Transverse colon (tissue), 4 donors: ENCODE results near the gene USP24. TPM values are rescaled to one million over a fixed set of nuclear protein-coding genes. Genes with fewer than 3 reads are reported as not detected.

Source experiments
- DNase-seq: peaks from one replicate; pipeline ENCODE4 v3.0.0-alpha.2; 2019
- H3K27ac ChIP-seq, 4 donors: fragments of 200-600 bp; sonication (generic); 2 replicates each; pipeline ENCODE4 v1.5.1; 2016 to 2018; ENCODE audit warnings: inconsistent platforms in 4 of 4
- H3K27me3 ChIP-seq: fragments of 200-600 bp; sonication (generic); 2 replicates; pipeline ENCODE4 v1.5.1; 2017; ENCODE audit warnings: inconsistent platforms
- H3K36me3 ChIP-seq, 4 donors: fragments of 200-600 bp; sonication (generic); 2 replicates each; pipeline ENCODE4 v1.5.1; 2017 to 2019; ENCODE audit warnings: inconsistent platforms in 4 of 4
- H3K4me1 ChIP-seq, 4 donors: fragments of 200-600 bp; sonication (generic); 2 replicates each; pipeline ENCODE4 v1.5.1; 2017 to 2020; ENCODE audit warnings: inconsistent platforms in 4 of 4
- H3K4me3 ChIP-seq, 4 donors: fragments of 200-600 bp; sonication (generic); 1 replicate in 1 of 4; 2 replicates in 3 of 4; pipeline versions ENCODE4 v1.5.1 to v1.6.1; 2017 to 2019; ENCODE audit warnings: inconsistent platforms in 4 of 4
- H3K9me3 ChIP-seq, 2 donors: fragments of 200-600 bp; sonication (generic); 2 replicates each; pipeline ENCODE4 v1.5.1; 2017 to 2019; ENCODE audit warnings: inconsistent platforms in 2 of 2
- CTCF ChIP-seq, 5 experiments: fragments of 200-600 bp in 3 of 5; fragments of 450-650 bp in 2 of 5; sonication (generic) in 3 of 5; IDR thresholded peaks; 1 replicate in 2 of 5; 2 replicates in 3 of 5; pipeline ENCODE4 v1.5.1; 2016 to 2017; ENCODE audit warnings: antibody characterized with exemption in 5 of 5, inconsistent platforms in 3 of 5, mild to moderate bottlenecking in 2 of 5, moderate library complexity in 1 of 5
- EP300 ChIP-seq: sonication (generic); formaldehyde crosslinking; IDR thresholded peaks from one replicate; pipeline ENCODE4 v1.6.1; 2017; ENCODE audit warnings: antibody characterized with exemption, low read depth
- POLR2A ChIP-seq: fragments of 450-650 bp; IDR thresholded peaks from one replicate; pipeline ENCODE4 v1.6.1; 2016; ENCODE audit warnings: antibody characterized with exemption, mild to moderate bottlenecking, moderate library complexity
- POLR2AphosphoS5 ChIP-seq, 3 donors: sonication (generic); formaldehyde crosslinking; IDR thresholded peaks; one replicate each; pipeline ENCODE4 v1.6.1; 2016; ENCODE audit warnings: antibody characterized with exemption in 3 of 3
- WGBS, 2 donors: methylation state at CpG; one replicate each; pipeline ENCODE4 v1.1.5; 2018; ENCODE audit warnings: low coverage in 1 of 2; 5-methylcytosine and 5-hydroxymethylcytosine counted together
- in situ Hi-C, 4 donors: fragments of 200-750 bp; cut with MboI; loops; one replicate each; pipeline versions ENCODE4 v1.15.0 to v1.15.1; 2017; ENCODE audit warnings: low sequenced_read_pairs in 3 of 4, low pct_ligation_motif_present in 1 of 4, low pct_unique_long_range_greater_than_20kb in 1 of 4
- intact Hi-C: fragments of 100-400 bp; cut with DNase I; formaldehyde crosslinking; loops from one replicate; pipeline ENCODE4 v1.15.1; 2023; ENCODE audit warnings: low total_unique reads
- total RNA-seq, 4 donors: library from RNA; depleted of rRNA; stranded (reverse); fragments of >200 nt; gene quantifications; one replicate each; pipeline ENCODE4 v1.1.0, GENCODE V29; 2016

The USP24 gene
- total RNA-seq, 4 donors from 2014 or later, result 30.7 to 79.4 (median 48.9) TPM

- no peak overlapping the region for H3K4me3 ChIP-seq
- no peaks in the 10 kb centered on the region for H3K9me3 ChIP-seq
- H3K27me3 ChIP-seq, result no peaks in the 10 kb centered on the region
- no peak for DNase-seq
- WGBS, 2 donors, result 60 to 96% methylated on average over 2 to 20 of the region's 20 CpGs
- no peak overlapping the region for H3K27ac ChIP-seq
- intact Hi-C loops (no loop called here), in situ Hi-C loops (no loop called here)
- H3K4me1 ChIP-seq, result no peaks in the 10 kb centered on the region
- H3K36me3 ChIP-seq, result no peaks in the 10 kb centered on the region
- no peak for TF ChIP-seq POLR2A
- TF ChIP-seq POLR2AphosphoS5 (IDR thresholded peaks at IDR 0.05), result no peak
- TF ChIP-seq CTCF (IDR thresholded peaks at IDR 0.05), result no peak
- no peak for TF ChIP-seq EP300
Measured at GRCh38 chr1:55056632-55056992, 158.6 kb downstream of the USP24 start.

GRCh38 chr1:55055951-55056631, 159.1 kb downstream of the USP24 start:
- H3K4me3 ChIP-seq, result no peak overlapping the region
- no peaks in the 10 kb centered on the region for H3K36me3 ChIP-seq
- in situ Hi-C loops (no loop called here), intact Hi-C loops (no loop called here)
- no peaks in the 10 kb centered on the region for H3K4me1 ChIP-seq
- 95 to 98% methylated on average over 8 to 36 of the region's 42 CpGs for WGBS, 2 donors
- TF ChIP-seq EP300, result no peak
- TF ChIP-seq POLR2A, result no peak
- TF ChIP-seq POLR2AphosphoS5 (IDR thresholded peaks at IDR 0.05), result no peak
- no peak for TF ChIP-seq CTCF (IDR thresholded peaks at IDR 0.05)
- H3K9me3 ChIP-seq, result no peaks in the 10 kb centered on the region
- no peak overlapping the region for H3K27ac ChIP-seq
- no peak for DNase-seq
- no peaks in the 10 kb centered on the region for H3K27me3 ChIP-seq

GRCh38 chr1:55055084-55055882, 159.9 kb downstream of the USP24 start:
- intact Hi-C loops (no loop called here), in situ Hi-C loops (no loop called here)
- 81 to 100% methylated on average over 2 to 12 of the region's 12 CpGs for WGBS, 2 donors
- no peaks in the 10 kb centered on the region for H3K4me1 ChIP-seq
- H3K36me3 ChIP-seq, result no peaks in the 10 kb centered on the region
- H3K27me3 ChIP-seq, result no peaks in the 10 kb centered on the region
- H3K9me3 ChIP-seq, result no peaks in the 10 kb centered on the region
- H3K4me3 ChIP-seq, result no peak overlapping the region
- TF ChIP-seq EP300 (no peak), POLR2AphosphoS5 (IDR thresholded peaks at IDR 0.05) (no peak), CTCF (IDR thresholded peaks at IDR 0.05) (no peak), POLR2A (no peak)
- no peak for DNase-seq
- H3K27ac ChIP-seq, result no peak overlapping the region

GRCh38 chr1:55054396-55054795, 160.8 kb downstream of the USP24 start:
- no peak overlapping the region for H3K4me3 ChIP-seq
- no peaks in the 10 kb centered on the region for H3K27me3 ChIP-seq
- no peaks in the 10 kb centered on the region for H3K4me1 ChIP-seq
- H3K9me3 ChIP-seq, result no peaks in the 10 kb centered on the region
- no peak overlapping the region for H3K27ac ChIP-seq
- no peaks in the 10 kb centered on the region for H3K36me3 ChIP-seq
- WGBS, 2 donors, result 87% methylated on average over 5 of the region's 5 CpGs; no CpG with 5 or more reads in 1 of the 2 donors
- no peak for TF ChIP-seq CTCF (IDR thresholded peaks at IDR 0.05)
- no peak for TF ChIP-seq EP300
- TF ChIP-seq POLR2A, result no peak
- TF ChIP-seq POLR2AphosphoS5 (IDR thresholded peaks at IDR 0.05), result no peak
- intact Hi-C loops (no loop called here), in situ Hi-C loops (no loop called here)
- no peak for DNase-seq
